ENCODE results near the gene WNT7B.

The WNT7B gene

DNA sequence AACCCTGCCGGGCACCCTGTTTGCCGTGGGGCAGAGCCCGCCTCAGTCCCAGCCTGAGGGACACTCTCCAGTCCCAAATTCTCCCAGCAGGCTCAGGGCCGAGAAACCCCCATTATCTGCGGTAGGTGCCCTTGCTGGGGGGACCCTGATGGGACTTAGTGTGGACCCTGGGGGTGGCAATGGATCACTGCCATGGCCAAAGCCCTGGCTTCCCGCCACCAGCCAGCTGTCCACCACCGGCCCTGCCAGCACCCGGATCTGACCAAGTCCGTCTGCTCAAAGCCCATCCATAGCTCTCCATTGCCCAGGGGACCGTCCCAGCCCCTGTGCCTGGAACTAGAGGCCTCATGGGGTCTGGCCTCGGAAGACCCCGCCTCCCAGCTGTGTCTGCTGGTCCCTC is 24.4 kb downstream of the WNT7B start:
- no peaks in the 10 kb centered on the region for H3K79me2 ChIP-seq (ENCODE audit: control insufficient read depth, low read length)
- no peak overlapping the region for H3K27ac ChIP-seq (ENCODE audit: low read depth, low read length)
- no peak overlapping the region for H3K4me2 ChIP-seq (ENCODE audit: low read length)
- peaks cover 3% of the 10 kb centered on the region; the same call in 1 of the 2 replicates for H4K20me1 ChIP-seq (ENCODE audit: control insufficient read depth, insufficient read depth, low read depth, low read length)
- H3K36me3 ChIP-seq (ENCODE audit: control insufficient read depth, low read length), result no peaks in the 10 kb centered on the region
- TF ChIP-seq, protein P1, sequence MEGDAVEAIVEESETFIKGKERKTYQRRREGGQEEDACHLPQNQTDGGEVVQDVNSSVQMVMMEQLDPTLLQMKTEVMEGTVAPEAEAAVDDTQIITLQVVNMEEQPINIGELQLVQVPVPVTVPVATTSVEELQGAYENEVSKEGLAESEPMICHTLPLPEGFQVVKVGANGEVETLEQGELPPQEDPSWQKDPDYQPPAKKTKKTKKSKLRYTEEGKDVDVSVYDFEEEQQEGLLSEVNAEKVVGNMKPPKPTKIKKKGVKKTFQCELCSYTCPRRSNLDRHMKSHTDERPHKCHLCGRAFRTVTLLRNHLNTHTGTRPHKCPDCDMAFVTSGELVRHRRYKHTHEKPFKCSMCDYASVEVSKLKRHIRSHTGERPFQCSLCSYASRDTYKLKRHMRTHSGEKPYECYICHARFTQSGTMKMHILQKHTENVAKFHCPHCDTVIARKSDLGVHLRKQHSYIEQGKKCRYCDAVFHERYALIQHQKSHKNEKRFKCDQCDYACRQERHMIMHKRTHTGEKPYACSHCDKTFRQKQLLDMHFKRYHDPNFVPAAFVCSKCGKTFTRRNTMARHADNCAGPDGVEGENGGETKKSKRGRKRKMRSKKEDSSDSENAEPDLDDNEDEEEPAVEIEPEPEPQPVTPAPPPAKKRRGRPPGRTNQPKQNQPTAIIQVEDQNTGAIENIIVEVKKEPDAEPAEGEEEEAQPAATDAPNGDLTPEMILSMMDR (IDR thresholded peaks at IDR 0.05; ENCODE audit: low read depth, low read length, poor library complexity, severe bottlenecking), result no peak
- TF ChIP-seq EZH2phosphoT487 (IDR thresholded peaks at IDR 0.05; ENCODE audit: borderline replicate concordance, low read length), result no peak
- no peak overlapping the region for H3K4me3 ChIP-seq (ENCODE audit: low read length)
- H3K9me3 ChIP-seq (ENCODE audit: control insufficient read depth, insufficient read depth, low read length), result no peaks in the 10 kb centered on the region
- no peaks in the 10 kb centered on the region for H3F3A ChIP-seq (ENCODE audit: control insufficient read depth, insufficient read depth)
- peaks cover 14% of the 10 kb centered on the region for H3K4me1 ChIP-seq (ENCODE audit: control insufficient read depth, low read length)
- no peaks in the 10 kb centered on the region; the same call in 1 of the 2 replicates for H3K27me3 ChIP-seq (ENCODE audit: control insufficient read depth, low read length)
- no peaks in the 10 kb centered on the region for H3K9me2 ChIP-seq (replicated peaks; ENCODE audit: control insufficient read depth, low read length)

DNA sequence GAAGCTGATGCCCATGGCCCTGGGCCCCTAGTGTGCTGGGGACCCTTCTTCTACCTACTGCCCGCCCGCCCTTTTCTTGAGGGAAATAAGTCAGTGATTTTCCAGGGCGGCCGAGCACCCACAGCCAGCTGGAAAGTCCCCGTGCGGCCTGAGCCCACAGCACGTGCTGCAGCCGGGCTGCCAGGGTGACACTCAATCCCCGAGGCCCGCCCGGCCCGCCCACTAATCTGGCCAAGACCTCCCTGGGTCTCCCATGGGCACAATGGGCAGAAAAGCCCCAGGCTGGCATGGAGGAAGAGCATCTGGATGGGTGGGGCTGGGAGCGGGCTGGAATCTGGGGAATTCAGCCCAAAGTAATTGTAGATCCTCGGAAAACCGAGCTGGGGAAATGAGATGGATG is 24.8 kb downstream of the WNT7B start:
- no peak overlapping the region for H3K4me3 ChIP-seq (ENCODE audit: low read length)
- no peaks in the 10 kb centered on the region; the same call in 1 of the 2 replicates for H3K27me3 ChIP-seq (ENCODE audit: control insufficient read depth, low read length)
- H3K79me2 ChIP-seq (ENCODE audit: control insufficient read depth, low read length), result no peaks in the 10 kb centered on the region
- peaks cover 18% of the 10 kb centered on the region for H3K4me1 ChIP-seq (ENCODE audit: control insufficient read depth, low read length)
- no peaks in the 10 kb centered on the region for H3F3A ChIP-seq (ENCODE audit: control insufficient read depth, insufficient read depth)
- no peaks in the 10 kb centered on the region for H3K9me3 ChIP-seq (ENCODE audit: control insufficient read depth, insufficient read depth, low read length)
- no peak for TF ChIP-seq EZH2phosphoT487 (IDR thresholded peaks at IDR 0.05; ENCODE audit: borderline replicate concordance, low read length)
- TF ChIP-seq, protein P1 (IDR thresholded peaks at IDR 0.05; ENCODE audit: low read depth, low read length, poor library complexity, severe bottlenecking), result no peak
- no peaks in the 10 kb centered on the region for H3K36me3 ChIP-seq (ENCODE audit: control insufficient read depth, low read length)
- no peak overlapping the region for H3K4me2 ChIP-seq (ENCODE audit: low read length)
- no peaks in the 10 kb centered on the region for H3K9me2 ChIP-seq (replicated peaks; ENCODE audit: control insufficient read depth, low read length)
- H4K20me1 ChIP-seq (ENCODE audit: control insufficient read depth, insufficient read depth, low read depth, low read length), result peaks cover 3% of the 10 kb centered on the region; the same call in 1 of the 2 replicates
- no peak overlapping the region for H3K27ac ChIP-seq (ENCODE audit: low read depth, low read length)

DNA sequence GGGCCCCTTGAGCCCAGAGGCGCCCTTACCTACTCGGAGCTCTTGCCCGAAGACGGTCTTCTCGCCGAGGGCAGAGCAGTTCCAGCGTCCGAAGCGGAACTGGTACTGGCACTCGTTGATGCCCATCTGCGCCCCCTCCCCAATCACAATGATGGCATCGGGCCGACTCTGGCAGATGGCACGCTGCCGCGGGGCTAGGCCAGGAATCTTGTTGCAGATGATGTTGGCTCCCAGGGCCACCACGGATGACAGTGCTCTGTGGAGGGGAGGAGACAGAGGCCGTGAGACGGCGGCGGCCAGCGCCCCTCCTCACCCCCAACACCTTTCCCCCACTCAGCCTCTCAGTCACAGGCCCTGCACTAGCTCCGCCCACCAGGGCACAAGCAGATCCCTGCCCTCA is 27.1 kb downstream of the WNT7B start:
- Histone ChIP-seq H3K4me3 (ENCODE audit: low read length) (no peak overlapping the region), H3K4me2 (ENCODE audit: low read length) (no peak overlapping the region), H4K20me1 (ENCODE audit: control insufficient read depth, insufficient read depth, low read depth, low read length) (peaks cover 3% of the 10 kb centered on the region; the same call in 1 of the 2 replicates), H3K27ac (ENCODE audit: low read depth, low read length) (no peak overlapping the region), H3K9me3 (ENCODE audit: control insufficient read depth, insufficient read depth, low read length) (no peaks in the 10 kb centered on the region), H3K27me3 (ENCODE audit: control insufficient read depth, low read length) (no peaks in the 10 kb centered on the region), H3F3A (ENCODE audit: control insufficient read depth, insufficient read depth) (no peaks in the 10 kb centered on the region), H3K36me3 (ENCODE audit: control insufficient read depth, low read length) (no peaks in the 10 kb centered on the region), H3K9me2 (replicated peaks; ENCODE audit: control insufficient read depth, low read length) (no peaks in the 10 kb centered on the region), H3K4me1 (ENCODE audit: control insufficient read depth, low read length) (peaks cover 19% of the 10 kb centered on the region), H3K79me2 (ENCODE audit: control insufficient read depth, low read length) (no peaks in the 10 kb centered on the region)
- TF ChIP-seq, protein P1 (IDR thresholded peaks at IDR 0.05; ENCODE audit: low read depth, low read length, poor library complexity, severe bottlenecking), result no peak
- no peak for TF ChIP-seq EZH2phosphoT487 (IDR thresholded peaks at IDR 0.05; ENCODE audit: borderline replicate concordance, low read length)
